Hypothalamus (tissue), 51 donors: ENCODE results near the gene CENPE.
A peak's percentile ranks its signal among the peaks of the same experiment; 100 is the strongest.
"Not testable (repeated sequence)": the region's sequence is repeated elsewhere in the genome, so short reads cannot be mapped to it uniquely, and the experiment has no call there.

ENCODE experiments used
- DNase-seq, 51 donors: peaks; one replicate each; lab custom pipeline; 2025; lab: John Stamatoyannopoulos, UW

CENPE gene

GRCh38 chr4:103198111-103198765 is at the start of gene CENPE:
TSS of gene CENPE (minus strand) at chr4:103198343. CDS start at chr4:103198319, 24 bp downstream.
- peak; percentile 17 to 87 (median 61) for DNase-seq

DNA sequence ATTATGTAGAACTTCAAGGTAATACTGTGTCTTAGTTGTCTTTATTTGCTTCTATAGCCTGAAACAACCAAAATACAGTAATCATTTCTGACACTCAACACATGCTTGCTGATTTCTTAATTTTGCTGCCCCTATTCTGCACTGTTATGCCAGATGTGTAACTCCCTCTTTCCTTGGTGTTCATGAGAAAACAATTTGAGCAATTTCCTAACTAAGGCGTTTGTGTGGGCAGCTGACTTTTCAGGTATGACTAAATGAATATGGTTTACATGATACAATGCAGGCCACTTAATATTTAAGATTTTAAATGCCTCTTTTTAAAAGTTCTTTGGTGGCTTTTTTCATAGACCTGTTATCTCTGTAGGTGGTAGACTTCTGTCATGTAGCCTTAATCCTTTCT is 46.1 kb upstream of the CENPE start:
- no peak for DNase-seq

- DNase-seq: not testable (repeated sequence)
These were observed 32.8 kb upstream of the CENPE start for GRCh38 chr4:103230938-103231337.

GRCh38 chr4:103223556-103223955 is 25.4 kb upstream of the CENPE start:
- DNase-seq: not testable (repeated sequence)

DNA sequence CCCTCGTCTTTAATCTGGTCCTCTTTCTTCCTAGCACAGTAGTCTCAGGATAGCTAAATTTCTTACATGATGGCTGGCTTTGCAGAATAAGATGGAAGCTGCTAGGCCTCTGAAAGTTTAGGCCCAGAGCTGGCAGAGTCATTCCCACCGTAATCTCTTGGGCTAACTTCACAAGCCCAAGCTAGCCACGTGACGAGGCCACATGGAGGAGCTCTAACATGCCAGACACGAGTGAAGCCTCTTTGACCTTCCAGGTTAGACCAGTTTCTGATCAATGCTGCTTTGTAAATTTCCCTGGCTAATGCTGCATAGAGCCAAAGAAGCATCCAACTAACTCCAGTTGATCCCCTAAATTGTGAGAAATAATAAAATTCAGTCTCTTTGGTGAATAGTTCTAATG is 9.5 kb upstream of the CENPE start:
- DNase-seq: peak in 3 of 51 donors; percentile 1 to 3 (median 3)

GRCh38 chr4:103204111-103204510 is 6.0 kb upstream of the CENPE start:
- DNase-seq: peak in 1 of 51 donors; percentile 24

DNA sequence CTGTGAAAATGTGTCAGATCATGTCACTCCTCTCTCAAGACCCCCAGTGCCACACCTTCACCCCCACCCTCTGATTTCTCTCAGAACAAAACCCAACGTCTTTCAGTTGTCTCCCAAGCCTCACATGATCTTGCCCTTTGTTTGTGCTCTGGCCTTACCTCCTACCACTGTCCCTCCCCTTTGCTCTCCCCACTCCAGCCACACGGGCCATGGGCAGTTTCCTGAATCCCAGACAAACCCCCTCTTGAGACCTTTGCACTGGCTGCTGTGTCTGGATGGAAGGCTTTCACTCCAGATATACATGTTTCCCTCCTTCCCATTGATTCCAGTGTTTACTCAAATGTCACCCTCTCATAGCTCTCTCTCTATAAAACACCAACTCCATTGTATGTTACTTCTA is 3.6 kb upstream of the CENPE start:
- no peak for DNase-seq

DNA sequence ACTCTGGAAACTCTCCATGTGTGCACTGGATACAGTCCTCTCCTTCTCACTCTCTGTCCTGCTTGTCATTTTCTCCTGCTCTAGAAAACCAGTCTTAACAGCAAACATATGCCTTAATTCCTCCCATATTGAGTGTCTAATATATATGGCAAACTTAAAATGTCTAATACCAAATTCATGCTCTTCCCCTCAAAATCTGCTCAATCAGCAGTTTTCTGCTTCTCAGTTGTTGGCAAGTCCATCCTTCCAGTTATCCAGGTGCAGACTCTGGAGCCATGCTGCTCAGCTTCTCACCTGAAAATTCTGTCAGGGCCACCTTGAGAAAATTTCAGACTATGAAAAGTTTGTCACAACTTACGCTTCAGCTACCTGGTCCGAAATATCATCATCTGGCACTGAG is 3.1 kb upstream of the CENPE start:
- no peak for DNase-seq

GRCh38 chr4:103199009-103199408 is 866 bp upstream of the CENPE start:
- DNase-seq: no peak

DNA sequence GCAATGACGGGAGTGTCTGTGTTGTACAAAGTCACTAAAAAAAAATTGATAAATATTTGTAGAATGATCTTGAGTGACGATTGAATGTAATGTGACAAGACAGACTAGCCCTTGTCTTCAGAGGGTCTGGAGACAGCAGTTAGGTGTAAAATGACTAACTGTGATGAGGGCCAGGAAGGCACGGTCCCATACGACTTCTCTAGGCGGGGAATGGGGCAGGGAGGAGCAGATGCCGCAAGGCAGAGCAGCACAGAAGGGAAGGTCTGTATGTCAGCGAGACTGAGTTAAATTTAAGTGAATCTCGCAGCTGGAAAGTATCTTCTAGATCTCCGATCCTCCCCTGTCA is 405 bp downstream of the CENPE start:
- peak in 1 of 51 donors; percentile 9 for DNase-seq

- no peak for DNase-seq
These were observed 4.7 kb downstream of the CENPE start for GRCh38 chr4:103193457-103193856.

GRCh38 chr4:103171006-103171405 is 27.1 kb downstream of the CENPE start:
- no peak for DNase-seq

GRCh38 chr4:103169750-103170149 is 28.4 kb downstream of the CENPE start:
- DNase-seq: not testable (repeated sequence)

DNA sequence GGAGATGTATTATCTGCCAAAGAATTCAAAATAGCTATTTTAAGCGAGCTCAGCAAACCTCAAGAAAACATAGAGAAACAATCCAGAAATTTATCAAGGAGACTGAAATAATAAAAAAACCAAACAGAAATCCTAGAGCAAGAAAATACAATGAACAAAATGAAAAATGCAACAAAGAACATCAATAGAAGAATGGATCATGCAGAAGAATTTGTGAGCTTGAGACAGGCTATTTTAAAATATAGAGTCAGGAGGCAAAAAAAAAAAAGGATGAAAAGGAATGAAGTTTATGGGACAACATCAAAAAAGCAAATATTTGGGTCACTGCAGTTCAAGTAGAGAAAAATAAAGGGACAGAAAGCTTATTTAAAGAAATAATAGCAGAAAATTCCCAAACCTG is 29.1 kb downstream of the CENPE start:
- no peak for DNase-seq

DNA sequence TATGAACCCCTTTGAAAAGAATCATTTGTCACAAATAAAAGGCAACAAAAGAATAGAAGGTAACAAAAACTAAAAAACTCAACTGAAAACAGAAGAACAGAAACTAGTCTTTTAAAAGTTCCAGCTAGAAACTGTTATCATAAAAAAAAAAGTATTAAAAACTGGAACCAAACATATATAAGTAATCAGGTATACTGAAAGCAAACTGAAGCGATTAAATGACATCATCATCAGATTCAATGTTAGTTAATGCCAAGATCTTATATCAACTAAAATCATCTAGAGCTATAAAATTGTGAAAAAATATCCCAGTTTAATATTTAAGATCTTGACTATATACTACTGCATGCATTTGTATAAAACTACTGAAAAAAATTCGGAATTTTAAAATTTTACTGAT is 36.0 kb downstream of the CENPE start:
- DNase-seq: no peak

DNA sequence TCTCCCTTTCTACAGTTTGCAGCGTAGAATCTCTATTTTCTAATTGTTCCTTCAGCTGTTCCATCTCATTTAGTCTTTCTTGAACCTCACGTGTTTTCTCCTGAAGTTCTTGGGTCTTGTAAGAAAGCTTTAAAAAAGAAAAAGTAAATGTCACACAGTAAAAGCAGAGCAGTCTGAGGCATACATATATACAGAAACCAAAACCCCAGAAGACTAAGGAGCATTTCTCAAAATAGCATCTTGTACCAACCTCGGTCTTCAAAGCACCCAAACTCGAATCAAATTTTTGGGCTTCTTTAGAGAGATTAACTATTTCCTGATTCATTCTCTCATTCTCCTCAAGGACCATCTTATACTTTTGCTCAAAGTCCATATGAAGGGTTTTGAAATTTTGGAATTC is 39.4 kb downstream of the CENPE start:
- no peak for DNase-seq

GRCh38 chr4:103156106-103156505 is 42.0 kb downstream of the CENPE start:
- no peak for DNase-seq

DNA sequence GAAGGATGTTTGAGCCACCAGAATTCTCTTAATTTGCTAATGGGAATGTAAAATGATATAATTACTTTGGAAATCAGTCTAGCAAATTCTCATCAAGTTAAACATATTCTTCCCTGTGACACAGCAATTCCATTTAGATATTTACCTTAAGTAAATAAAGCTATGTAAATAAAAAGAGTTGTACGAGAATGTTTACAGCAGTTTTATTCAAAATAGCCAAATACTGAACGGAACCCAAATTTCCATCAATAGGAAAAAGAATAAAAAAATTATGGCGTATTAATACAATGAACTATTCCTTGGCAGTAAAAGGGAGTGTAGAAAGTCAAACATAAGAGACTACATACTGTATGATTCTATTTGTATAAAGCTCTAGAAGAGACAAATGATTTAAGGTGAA is 45.8 kb downstream of the CENPE start:
- no peak for DNase-seq

- no peak for DNase-seq
These were observed 47.5 kb downstream of the CENPE start for GRCh38 chr4:103150677-103151076.

DNA sequence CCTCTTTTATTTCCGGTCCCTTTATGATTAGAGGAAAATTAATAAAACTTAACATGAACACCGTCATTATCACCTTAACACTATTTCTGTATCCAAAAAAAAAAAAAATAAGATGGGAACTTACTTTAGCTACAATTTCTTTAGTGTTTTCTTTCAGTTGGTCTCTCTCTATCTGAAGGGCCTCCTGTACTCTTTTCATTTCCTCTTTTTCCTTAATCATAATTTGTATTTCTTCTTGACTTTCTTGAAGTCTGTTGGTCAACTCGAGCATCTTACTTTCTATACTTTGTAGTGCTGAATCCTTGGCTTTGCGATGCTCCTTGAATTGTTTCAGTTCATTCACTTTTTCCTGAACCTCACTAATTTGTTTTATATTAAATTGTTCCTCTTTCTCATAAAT is 53.2 kb downstream of the CENPE start:
- DNase-seq: no peak

- no peak for DNase-seq
These were observed 60.7 kb downstream of the CENPE start for GRCh38 chr4:103137446-103137827.

DNA sequence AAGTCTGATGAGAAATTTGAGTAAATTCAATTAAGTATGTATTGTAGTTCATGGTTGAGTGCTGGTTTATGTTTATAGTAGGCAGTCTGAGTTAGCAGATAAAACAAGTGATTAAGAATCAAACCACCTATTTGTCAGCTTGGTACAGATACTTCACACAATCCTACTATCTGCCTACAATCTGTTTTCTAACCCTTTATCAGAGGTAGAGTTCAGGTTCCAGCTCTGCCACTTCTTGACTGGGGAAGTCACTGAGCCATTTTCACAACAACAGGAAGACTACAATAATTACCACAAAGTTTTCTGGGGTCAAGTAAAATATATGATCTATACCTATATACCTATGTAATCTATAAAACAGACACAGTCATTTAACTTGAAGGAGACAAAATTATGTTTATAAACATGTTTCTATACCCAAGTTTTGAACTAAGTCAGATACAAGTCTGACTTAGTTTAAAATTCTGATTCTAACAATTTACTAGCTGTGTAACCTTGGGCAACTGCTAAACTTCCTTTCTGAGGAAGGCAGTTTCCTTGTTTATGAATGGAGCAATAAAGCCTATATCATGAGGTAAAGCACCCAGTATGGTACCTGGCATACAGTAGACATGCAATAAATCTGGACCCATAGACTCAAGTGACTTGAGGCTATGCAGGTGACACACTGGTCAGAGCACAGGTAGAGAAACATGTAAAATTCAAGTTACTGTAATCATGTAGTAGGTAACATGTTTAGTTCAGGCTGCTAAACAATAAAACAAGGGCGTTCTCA is 61.3 kb downstream of the CENPE start:
- DNase-seq: no peak
